Heart left ventricle (tissue), 13 donors: ENCODE data around the gene BCAM.

Experiments used
- POLR2A ChIP-seq, 2 donors: fragments of 450-650 bp; IDR thresholded peaks; one replicate each; pipeline ENCODE4 v1.6.1; 2017; ENCODE audit warnings: antibody characterized with exemption in 2 of 2, mild to moderate bottlenecking in 2 of 2, moderate library complexity in 2 of 2
- TF ChIP-seq, protein P1 (sequence below), 12 donors: fragments of 200-600 bp; sonication (generic) in 4 of 12; IDR thresholded peaks; one replicate each; pipeline versions ENCODE4 v1.5.0 to v1.8.0; 2018 to 2022; ENCODE audit warnings: antibody characterized with exemption in 12 of 12, mild to moderate bottlenecking in 5 of 12
- donor health status: ischemic (EF 13 %, LVEDD 7.1; RV severe dilation, severe dysfunction).
- donor health status: DM: no; HTN: yes; CAD: no.
- donor health status: DM: no; HTN: no; CAD: no.
- donor health status: ischemic (EF 25% LVEDD 6.9; RV normal size, moderate dysfunction).
- donor health status: ischemic (EF 25% LVEDD 5.7; RV mildly dilated, moderate dysfunction).
- donor health status: ischemic (EF 35%, LVEDD 5.7; RV mildly dilated, moderate dysfunction).
- donor health status: nonischemic (EF 11% LVEDD 7.7; RV severe dilation, severe dysfunction).
- donor health status: DM: yes; HTN: yes; CAD: no.
- donor health status: PGD.
- donor health status: ischemic (EF 29% LVEDD 5.4; RV normal size, mild dysfunction).
- donor health status: nonischemic (EF 23%, LVEDD 6.1; RV moderate dilation, normal function).

- TF ChIP-seq, protein P1, sequence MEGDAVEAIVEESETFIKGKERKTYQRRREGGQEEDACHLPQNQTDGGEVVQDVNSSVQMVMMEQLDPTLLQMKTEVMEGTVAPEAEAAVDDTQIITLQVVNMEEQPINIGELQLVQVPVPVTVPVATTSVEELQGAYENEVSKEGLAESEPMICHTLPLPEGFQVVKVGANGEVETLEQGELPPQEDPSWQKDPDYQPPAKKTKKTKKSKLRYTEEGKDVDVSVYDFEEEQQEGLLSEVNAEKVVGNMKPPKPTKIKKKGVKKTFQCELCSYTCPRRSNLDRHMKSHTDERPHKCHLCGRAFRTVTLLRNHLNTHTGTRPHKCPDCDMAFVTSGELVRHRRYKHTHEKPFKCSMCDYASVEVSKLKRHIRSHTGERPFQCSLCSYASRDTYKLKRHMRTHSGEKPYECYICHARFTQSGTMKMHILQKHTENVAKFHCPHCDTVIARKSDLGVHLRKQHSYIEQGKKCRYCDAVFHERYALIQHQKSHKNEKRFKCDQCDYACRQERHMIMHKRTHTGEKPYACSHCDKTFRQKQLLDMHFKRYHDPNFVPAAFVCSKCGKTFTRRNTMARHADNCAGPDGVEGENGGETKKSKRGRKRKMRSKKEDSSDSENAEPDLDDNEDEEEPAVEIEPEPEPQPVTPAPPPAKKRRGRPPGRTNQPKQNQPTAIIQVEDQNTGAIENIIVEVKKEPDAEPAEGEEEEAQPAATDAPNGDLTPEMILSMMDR (IDR thresholded peaks at IDR 0.05): no peak
- no peak for TF ChIP-seq POLR2A (IDR thresholded peaks at IDR 0.05)
Measured at GRCh38 chr19:44839276-44839675, 30.4 kb downstream of the BCAM start.
